Hepatocyte (in vitro differentiated cells): ENCODE data around the gene PDCD6IP. TPM values are rescaled to one million over a fixed set of nuclear protein-coding genes. Genes with fewer than 3 reads are reported as not detected.

Experiments
- DNase-seq: peaks from one replicate; pipeline ENCODE4 v3.0.0-alpha.2; 2016; ENCODE audit warnings: low spot score
- H2AFZ ChIP-seq: fragments of 200-600 bp; sonication (generic); 2 replicates; pipeline ENCODE4 v1.6.0; 2016; ENCODE audit warnings: antibody characterized with exemption, mild to moderate bottlenecking
- H3K27ac ChIP-seq: fragments of 200-600 bp; sonication (generic); 2 replicates; pipeline ENCODE4 v1.5.1; 2016; ENCODE audit warnings: mild to moderate bottlenecking
- H3K27me3 ChIP-seq: fragments of 200-600 bp; sonication (generic); 2 replicates; pipeline ENCODE4 v1.6.1; 2016
- H3K36me3 ChIP-seq: fragments of 200-600 bp; sonication (generic); replicated peaks from 2 replicates; pipeline ENCODE4 v1.5.1; 2016; ENCODE audit warnings: low read depth; ENCODE audit not compliant: insufficient read depth
- H3K4me1 ChIP-seq: fragments of 200-600 bp; sonication (generic); 2 replicates; pipeline ENCODE4 v1.5.1; 2016; ENCODE audit warnings: mild to moderate bottlenecking, moderate library complexity; ENCODE audit not compliant: insufficient read depth
- H3K4me2 ChIP-seq: fragments of 200-600 bp; sonication (generic); 2 replicates; pipeline ENCODE4 v1.6.0; 2016
- H3K4me3 ChIP-seq: fragments of 200-600 bp; sonication (generic); 2 replicates; pipeline ENCODE4 v1.5.1; 2016; ENCODE audit warnings: mild to moderate bottlenecking
- H3K79me2 ChIP-seq: fragments of 200-600 bp; sonication (generic); 2 replicates; pipeline ENCODE4 v1.6.0; 2017; ENCODE audit warnings: mild to moderate bottlenecking
- H3K9me2 ChIP-seq: fragments of 200-600 bp; sonication (generic); replicated peaks from 2 replicates; pipeline ENCODE4 v1.6.0; 2017; ENCODE audit warnings: mild to moderate bottlenecking; ENCODE audit not compliant: insufficient read depth
- H3K9me3 ChIP-seq: fragments of 200-600 bp; sonication (generic); 2 replicates; pipeline ENCODE4 v1.5.1; 2016; ENCODE audit warnings: low read depth, mild to moderate bottlenecking
- H4K20me1 ChIP-seq: fragments of 200-600 bp; sonication (generic); 2 replicates; pipeline ENCODE4 v1.6.0; 2016; ENCODE audit warnings: mild to moderate bottlenecking; ENCODE audit not compliant: insufficient read depth, poor library complexity, severe bottlenecking
- EZH2 ChIP-seq: fragments of 200-600 bp; sonication (generic); IDR thresholded peaks from 2 replicates; pipeline ENCODE4 v1.6.1; 2016; ENCODE audit warnings: antibody characterized with exemption, mild to moderate bottlenecking, borderline replicate concordance
- EZH2phosphoT487 ChIP-seq: fragments of 200-600 bp; sonication (generic); IDR thresholded peaks from one replicate; pipeline ENCODE4 v1.6.1; 2018; ENCODE audit warnings: antibody characterized with exemption, mild to moderate bottlenecking, low read depth, moderate library complexity; ENCODE audit not compliant: unreplicated experiment, severe bottlenecking
- WGBS: methylation state at CpG from one replicate; pipeline ENCODE4 v1.1.6; 2016; ENCODE audit warnings: low lambda C conversion rate; ENCODE audit errors: missing lambda C conversion rate; 5-methylcytosine and 5-hydroxymethylcytosine counted together
- polyA plus RNA-seq: library from polyadenylated mRNA; unstranded; fragments of >200 nt; fragmentation: Nextera tagmentation; extraction: Ambion mirVana; gene quantifications from 2 replicates; pipeline ENCODE4 v1.2.1, GENCODE V29; 2016
- total RNA-seq: library from RNA; depleted of rRNA; stranded (reverse); fragments of >200 nt; gene quantifications from 2 replicates; pipeline ENCODE4 v1.2.3, GENCODE V29; 2014
- TF ChIP-seq, protein P1 (sequence below): fragments of 200-600 bp; sonication (generic); IDR thresholded peaks from 2 replicates; pipeline ENCODE4 v1.5.1; 2016; ENCODE audit warnings: antibody characterized with exemption, mild to moderate bottlenecking; ENCODE audit not compliant: poor library complexity

PDCD6IP gene
- total and polyA plus RNA-seq, 2 experiments from 2014 or later, result 83.6 to 121 TPM

DNA sequence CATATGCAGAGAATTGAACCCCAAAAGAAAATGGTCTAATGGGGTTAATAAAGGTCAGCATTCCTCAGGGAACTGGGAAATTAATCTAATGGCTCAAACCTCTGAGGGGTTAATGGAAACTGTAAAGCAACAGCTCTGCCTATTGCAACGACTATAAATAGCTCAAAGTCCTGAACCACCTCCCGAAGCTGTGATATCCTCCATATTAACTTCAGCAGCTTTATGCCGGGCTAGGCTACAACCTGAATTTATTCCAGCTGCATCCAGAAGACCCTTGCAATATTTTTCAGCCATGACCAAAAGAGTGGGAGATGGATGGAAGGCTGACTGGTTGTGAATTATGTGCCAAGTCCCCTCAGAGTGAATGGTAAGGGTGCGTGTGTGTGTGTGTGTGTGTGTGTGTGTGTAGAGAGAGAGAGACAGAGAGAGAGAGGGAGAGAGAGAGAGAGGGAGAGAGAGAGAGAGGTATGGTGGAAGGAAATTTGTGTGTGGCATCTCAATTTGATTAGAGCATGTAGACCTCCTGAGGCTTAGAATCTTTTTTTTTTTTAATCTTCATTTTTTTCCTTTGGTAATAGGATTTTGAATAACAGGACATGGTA is 109.9 kb downstream of the PDCD6IP start:
- no peak overlapping the region for H2AFZ ChIP-seq
- H3K4me2 ChIP-seq, result no peak overlapping the region
- no peaks in the 10 kb centered on the region for H3K9me3 ChIP-seq
- H3K4me3 ChIP-seq, result no peak overlapping the region
- H3K27ac ChIP-seq, result no peak overlapping the region
- no peaks in the 10 kb centered on the region for H3K27me3 ChIP-seq
- H3K79me2 ChIP-seq, result no peaks in the 10 kb centered on the region
- no peaks in the 10 kb centered on the region for H4K20me1 ChIP-seq
- no peaks in the 10 kb centered on the region for H3K4me1 ChIP-seq
- 38% methylated on average over 4 of the region's 4 CpGs for WGBS
- H3K36me3 ChIP-seq, result no peaks in the 10 kb centered on the region
- TF ChIP-seq EZH2phosphoT487, result no peak
- TF ChIP-seq, protein P1, sequence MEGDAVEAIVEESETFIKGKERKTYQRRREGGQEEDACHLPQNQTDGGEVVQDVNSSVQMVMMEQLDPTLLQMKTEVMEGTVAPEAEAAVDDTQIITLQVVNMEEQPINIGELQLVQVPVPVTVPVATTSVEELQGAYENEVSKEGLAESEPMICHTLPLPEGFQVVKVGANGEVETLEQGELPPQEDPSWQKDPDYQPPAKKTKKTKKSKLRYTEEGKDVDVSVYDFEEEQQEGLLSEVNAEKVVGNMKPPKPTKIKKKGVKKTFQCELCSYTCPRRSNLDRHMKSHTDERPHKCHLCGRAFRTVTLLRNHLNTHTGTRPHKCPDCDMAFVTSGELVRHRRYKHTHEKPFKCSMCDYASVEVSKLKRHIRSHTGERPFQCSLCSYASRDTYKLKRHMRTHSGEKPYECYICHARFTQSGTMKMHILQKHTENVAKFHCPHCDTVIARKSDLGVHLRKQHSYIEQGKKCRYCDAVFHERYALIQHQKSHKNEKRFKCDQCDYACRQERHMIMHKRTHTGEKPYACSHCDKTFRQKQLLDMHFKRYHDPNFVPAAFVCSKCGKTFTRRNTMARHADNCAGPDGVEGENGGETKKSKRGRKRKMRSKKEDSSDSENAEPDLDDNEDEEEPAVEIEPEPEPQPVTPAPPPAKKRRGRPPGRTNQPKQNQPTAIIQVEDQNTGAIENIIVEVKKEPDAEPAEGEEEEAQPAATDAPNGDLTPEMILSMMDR, result no peak
- no peak for TF ChIP-seq EZH2
- DNase-seq, result no peak
- H3K9me2 ChIP-seq, result no peaks in the 10 kb centered on the region

DNA sequence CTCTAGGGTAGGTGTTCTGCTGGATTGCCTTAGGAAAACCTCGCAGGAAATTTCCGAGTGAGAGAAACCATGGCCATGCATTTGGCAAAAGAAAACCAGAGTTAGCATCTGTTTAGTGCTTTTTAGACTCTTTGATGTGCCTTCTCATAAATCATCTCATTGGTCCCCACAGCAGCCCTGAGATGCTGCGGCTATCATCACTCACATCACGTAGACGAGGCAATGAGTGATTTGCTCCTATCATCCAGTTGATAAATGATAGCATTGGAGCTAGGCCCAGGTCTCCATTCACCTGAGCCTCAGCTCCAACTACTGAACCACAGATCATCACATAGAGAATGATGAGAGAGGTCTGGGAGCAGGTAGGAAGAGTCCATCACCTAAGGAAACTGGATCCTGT is 111.1 kb downstream of the PDCD6IP start:
- WGBS, result 76% methylated on average over 5 of the region's 5 CpGs
- no peaks in the 10 kb centered on the region for H4K20me1 ChIP-seq
- no peaks in the 10 kb centered on the region for H3K36me3 ChIP-seq
- no peaks in the 10 kb centered on the region for H3K9me2 ChIP-seq
- no peaks in the 10 kb centered on the region for H3K4me1 ChIP-seq
- no peak for DNase-seq
- no peaks in the 10 kb centered on the region for H3K27me3 ChIP-seq
- no peak overlapping the region for H3K4me2 ChIP-seq
- no peak for TF ChIP-seq EZH2
- TF ChIP-seq, protein P1, result no peak
- no peak for TF ChIP-seq EZH2phosphoT487
- H2AFZ ChIP-seq, result no peak overlapping the region
- no peak overlapping the region for H3K27ac ChIP-seq
- no peaks in the 10 kb centered on the region for H3K79me2 ChIP-seq
- no peak overlapping the region for H3K4me3 ChIP-seq
- no peaks in the 10 kb centered on the region for H3K9me3 ChIP-seq

DNA sequence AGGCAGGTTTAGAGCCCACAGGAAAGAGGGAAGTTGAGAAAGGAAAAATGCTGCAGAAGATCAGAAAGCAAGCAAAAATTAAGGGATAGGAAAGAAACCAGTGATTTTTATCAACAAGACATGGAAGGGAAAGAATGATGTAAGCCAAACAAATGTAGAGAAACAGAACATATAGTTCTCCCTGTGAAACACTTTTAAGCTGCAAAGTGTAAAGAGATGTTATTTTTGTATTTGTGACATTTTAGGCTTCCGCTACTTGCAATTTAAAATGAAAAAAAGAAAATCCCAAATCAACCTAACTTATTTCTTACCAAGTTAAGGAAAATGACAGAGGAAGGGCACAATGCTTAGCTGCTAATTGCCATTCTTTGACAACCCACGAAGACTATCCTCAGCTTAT is 111.6 kb downstream of the PDCD6IP start:
- 89% methylated on average over 2 of the region's 2 CpGs for WGBS
- Histone ChIP-seq H3K79me2 (no peaks in the 10 kb centered on the region), H3K4me2 (no peak overlapping the region), H3K9me3 (no peaks in the 10 kb centered on the region), H3K4me1 (no peaks in the 10 kb centered on the region), H3K27ac (no peak overlapping the region), H2AFZ (no peak overlapping the region), H3K36me3 (no peaks in the 10 kb centered on the region), H3K27me3 (no peaks in the 10 kb centered on the region), H3K9me2 (no peaks in the 10 kb centered on the region), H3K4me3 (no peak overlapping the region), H4K20me1 (no peaks in the 10 kb centered on the region)
- TF ChIP-seq EZH2phosphoT487 (no peak), EZH2 (no peak)
- TF ChIP-seq, protein P1, result no peak
- no peak for DNase-seq
